GM21576 (cell line): ENCODE measurements around the gene IQSEC3.
"Not testable (repeated sequence)": the region's sequence is repeated elsewhere in the genome, so short reads cannot be mapped to it uniquely, and the experiment has no call there.

Experiments
- ATAC-seq: cut with Tn5 transposase; IDR thresholded peaks from one replicate; pipeline ENCODE4 v1.9.1; 2021; ENCODE audit warnings: mild to moderate bottlenecking, moderate library complexity; ENCODE audit not compliant: unreplicated experiment

Gene IQSEC3

DNA sequence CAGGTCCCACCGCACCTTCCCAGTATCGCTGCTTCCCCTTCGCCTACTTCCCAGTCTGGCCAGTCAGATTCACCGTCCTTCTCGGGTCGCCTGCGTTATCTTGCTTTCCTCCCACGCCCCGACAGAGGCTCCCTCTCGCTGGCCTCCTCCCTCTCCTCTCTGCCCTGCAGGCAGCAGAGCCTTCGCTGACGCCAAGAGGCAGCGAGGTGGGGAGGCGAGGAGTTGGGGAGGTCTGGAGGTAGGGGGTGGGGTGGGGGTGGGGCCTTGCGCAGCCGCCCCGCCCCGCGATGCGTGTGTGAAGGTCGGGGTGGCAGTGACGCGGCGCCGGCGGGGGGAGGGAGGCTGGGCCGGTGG lies at the start of gene IQSEC3:
Gene IQSEC3 (plus strand): TSS at position 340 of the 354 bp plus-strand sequence. CDS start 116 bp downstream, outside the sequence.
- not testable (repeated sequence) for ATAC-seq

DNA sequence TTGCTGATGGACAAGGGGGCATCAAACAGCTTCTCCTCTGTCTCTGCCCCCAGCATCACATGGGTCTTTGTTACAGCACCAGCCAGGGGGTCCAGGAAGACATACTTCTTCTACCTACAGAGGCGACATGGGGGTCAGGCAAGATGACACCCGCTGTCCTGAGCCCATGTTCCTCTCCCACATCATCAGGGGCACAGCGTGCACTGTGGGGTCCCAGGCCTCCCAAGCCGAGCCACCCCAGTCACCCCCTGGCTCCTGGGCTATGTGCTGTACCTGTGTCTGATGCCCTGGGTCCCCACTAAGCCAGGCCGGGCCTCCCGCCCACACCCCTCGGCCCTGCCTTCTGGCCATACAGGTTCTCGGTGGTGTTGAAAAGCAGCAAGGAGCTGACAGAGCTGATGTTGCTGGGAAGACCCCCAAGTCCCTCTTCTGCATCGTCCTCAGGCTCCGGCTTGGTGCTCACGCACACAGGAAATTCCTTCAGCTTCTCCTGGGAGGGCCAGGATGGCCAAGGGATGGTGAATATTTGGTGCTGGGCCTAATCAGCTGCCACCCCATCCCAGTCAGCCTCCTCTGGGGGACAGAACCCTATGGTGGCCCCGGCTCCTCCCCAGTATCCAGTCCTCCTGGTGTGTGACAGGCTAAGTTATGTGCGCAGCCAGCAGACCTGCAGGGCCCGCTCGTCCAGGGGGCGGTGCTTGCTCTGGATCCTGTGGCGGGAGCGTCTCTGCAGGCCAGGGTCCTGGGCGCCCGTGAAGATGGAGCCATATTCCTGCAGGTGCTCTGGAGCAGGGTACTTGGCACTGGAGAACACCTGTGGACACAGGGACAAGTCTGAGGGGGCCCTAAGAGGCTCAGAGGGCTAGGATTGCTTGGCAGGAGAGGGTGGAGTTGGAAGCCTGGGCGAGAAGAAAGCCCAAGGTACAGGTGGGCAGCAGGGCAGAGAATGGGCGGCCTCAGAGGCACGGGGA lies 48.9 kb upstream of the IQSEC3 start:
- not testable (repeated sequence) for ATAC-seq

DNA sequence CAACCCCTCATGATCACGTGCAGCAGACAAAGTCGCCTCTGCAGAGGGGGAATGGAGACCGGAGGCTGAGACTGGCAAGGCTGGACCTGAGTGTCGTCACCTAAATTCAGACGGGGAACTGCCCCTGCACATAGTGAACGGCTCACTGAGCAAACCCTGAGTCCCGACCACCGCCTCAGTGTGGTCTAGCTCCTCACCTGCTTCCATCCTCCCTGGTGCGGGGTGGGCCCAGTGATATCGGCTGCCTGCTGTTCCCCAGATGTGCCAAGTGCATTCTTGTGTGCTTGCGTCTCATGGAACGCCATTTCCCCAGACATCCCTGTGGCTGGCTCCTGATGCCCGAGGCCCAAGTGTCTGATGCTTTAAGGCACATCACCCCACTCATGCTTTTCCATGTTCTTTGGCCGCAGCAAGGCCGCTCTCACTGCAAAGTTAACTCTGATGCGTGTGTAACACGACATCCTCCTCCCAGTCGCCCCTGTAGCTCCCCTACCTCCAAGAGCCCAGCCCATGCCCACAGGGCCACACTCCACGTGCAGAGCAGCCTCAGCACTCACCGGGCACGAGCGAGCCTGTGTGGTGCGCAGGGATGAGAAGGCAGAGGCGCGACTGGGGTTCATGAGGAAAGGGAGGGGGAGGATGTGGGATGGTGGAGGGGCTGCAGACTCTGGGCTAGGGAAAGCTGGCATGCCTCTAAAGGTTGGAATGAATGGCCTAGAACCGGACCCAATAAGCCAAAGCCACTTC lies 47.6 kb upstream of the IQSEC3 start:
- ATAC-seq, result not testable (repeated sequence)

DNA sequence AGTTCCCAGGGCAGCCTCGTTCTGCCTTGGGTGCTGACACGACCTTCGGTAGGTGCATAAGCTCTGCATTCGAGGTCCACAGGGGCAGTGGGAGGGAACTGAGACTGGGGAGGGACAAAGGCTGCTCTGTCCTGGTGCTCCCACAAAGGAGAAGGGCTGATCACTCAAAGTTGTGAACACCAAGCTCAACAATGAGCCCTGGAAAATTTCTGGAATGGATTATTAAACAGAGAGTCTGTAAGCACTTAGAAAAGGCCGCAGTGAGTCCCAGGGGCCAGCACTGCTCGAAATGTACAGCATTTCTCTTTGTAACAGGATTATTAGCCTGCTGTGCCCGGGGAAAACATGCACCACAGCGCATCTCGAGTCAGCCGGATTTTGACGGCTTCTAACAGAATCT lies 46.7 kb upstream of the IQSEC3 start:
- not testable (repeated sequence) for ATAC-seq

DNA sequence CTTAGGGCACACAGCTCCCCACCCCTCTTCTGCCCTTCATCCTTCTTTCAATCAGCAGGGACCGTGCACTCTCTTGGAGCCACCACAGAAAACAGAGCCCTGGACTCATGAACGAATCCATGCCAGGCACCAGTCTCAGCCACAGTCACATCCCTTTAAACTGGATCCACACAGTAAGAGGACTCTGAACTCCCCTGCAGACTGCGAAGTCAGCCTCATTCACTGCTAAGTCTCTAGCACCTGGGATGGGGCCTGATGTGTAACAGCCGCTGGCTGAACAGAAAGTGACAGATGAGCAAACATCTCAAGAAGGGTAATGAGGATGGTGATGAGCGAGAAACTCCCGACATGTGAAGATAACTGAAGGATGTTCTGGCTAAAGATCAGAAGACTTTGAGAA lies 45.8 kb upstream of the IQSEC3 start:
- no peak for ATAC-seq

DNA sequence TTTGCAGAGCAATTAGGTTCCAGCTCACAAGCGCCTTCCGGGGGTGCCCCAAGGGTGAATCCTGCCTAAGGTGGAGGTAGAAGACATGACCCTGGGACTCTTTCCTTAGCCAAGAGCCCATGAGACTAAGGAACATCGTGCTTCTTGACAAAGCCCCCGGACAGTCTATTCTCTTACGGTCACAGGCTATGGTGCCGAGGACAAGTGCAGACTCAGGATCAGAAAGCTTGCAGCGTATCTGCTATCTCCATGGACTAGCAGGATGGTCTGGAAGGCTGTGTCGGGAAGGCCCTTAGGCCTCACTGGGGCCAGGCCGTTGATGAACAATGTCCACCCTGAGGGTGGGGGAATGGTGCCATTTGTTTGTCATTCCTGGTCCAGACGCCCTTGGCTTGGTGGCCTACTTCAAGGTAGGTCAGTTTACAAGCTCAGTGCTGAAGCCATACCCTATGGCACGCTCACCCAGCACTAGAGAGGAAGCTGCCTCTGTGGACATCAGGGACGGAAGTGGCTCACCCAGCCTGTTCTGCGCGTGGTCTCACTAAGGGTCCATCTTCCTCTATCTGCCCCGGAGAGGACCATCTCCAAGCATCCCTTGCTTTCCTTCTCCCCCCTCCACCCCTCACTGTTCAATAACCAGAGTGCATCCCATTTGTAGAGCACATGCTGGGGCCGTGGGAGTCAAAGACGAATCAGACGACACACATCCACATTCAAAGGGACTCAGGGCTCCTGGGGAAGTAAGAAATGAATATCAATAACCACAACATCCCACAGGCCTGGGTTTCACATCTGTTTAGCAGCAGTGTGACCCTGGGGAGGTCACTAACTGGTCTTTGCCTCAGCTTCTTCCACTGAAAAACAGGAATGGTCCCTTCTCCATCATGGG lies 45.0 kb upstream of the IQSEC3 start:
- ATAC-seq, result no peak

DNA sequence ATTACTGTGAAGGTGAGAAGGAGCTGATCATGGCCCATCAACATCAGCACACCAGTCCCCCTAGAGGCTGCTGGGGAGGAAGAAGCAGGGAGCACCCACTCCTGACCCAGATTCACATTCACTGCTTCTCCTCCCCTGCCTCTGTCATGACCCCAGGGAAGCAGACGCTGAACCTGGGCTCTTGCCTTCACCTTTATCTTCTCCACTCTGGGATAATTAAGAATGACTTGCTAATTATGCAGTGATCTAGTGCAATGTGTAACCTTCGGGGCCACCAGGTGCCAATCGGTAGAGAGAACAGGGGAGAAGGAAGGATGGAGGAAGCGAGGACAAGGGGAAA lies 44.4 kb upstream of the IQSEC3 start:
- ATAC-seq, result no peak

DNA sequence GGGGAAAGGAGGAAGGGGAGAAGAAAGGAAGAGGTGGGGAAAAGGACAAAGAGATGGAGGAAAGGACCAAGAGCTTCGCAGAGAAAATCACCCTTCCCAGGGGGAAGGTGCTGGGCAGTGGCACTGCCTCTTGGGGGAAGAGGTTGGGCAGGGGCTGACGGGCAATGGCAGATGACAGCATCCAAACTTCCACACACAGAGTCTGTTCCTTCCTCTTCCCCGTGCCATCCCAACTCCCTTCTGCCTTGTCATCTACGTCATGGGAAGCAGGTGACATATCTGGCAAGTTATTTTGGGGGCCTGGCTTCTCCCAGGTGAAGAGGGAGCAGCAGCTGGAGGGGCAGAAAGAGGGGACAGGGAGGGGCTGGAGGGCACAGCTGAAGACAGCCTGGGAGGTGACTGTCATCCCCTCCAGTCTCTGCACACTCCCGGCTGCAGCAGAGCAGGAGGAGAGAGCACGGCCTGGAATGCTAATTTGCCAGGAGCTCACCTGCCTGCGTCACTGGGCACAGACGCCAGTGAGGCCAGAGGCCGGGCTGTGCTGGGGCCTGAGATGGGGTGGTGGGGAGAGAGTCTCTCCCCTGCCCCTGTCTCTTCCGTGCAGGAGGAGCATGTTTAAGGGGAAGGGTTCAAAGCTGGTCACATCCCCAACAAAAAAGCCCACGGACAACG lies 43.9 kb upstream of the IQSEC3 start:
- no peak for ATAC-seq

DNA sequence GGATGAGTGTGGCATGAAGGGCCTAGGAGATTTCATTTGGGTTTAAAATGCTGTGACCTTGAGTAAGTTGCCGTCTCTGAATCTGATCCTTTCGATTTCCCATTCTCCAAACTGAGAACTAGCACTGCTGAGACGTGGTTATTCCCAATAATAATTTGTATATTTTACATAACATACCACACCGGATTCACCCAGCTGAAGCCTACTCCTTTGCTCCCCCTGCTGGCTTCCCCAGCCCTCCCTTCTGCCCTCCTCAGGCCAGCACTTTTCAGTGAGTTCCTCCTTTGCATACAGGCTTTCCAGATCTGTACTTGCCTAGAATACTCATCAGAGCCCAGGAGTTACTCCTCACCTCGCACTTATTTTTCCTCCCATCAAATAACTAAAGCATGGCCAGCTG lies 38.7 kb upstream of the IQSEC3 start:
- not testable (repeated sequence) for ATAC-seq

DNA sequence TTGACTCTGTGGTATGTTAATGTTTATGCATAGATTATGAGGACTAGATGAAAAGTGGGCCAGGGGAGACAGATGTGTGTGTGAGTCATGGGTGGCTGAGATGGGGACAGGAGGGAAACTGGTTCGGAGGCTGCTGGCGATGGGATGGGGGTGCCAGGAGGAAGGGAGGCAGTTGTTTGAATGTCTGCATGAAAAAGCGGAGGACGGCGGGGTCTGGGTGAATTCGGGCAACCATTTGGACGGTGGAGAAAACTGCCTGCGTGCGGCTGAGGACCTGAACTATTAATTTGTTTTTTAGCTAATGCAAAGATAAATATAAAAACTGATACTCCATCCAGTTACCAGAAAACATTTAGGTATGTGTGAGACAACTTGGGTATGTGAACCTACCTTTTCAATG lies 27.8 kb upstream of the IQSEC3 start:
- not testable (repeated sequence) for ATAC-seq

DNA sequence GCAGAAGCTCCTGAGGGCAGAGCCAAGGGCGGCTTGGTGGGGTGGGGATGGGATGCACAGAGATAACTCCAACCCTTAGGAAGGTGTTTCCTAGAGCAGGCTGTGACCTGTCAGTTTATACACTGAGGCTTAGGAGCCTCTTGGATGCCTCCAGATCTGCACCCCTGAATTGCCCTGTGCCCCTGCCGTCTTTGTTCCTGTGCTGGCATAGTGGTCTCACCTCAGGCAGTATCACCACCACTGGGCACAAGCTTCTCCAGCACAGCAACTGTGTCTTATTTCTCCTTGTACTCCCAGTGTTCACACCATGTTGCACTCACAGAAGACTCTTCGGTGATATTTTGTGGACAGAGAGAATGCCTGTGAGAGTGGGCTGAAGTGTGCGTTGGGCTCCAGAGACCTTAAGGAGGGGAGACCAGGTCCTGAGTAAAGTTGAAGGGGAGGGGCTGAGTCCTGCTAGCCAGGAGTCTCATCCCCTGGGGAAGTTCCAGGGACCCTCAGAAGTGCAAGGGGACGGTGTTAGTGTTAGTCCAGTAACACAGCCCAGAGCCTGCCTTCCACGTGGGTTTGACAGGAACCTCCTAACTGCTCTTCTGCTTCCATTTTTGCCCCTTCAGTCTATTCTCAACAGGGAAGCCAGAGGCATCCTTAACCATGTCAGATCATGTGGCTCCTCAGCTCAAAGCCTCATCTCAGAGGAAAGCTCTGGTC lies 26.9 kb upstream of the IQSEC3 start:
- ATAC-seq, result not testable (repeated sequence)

DNA sequence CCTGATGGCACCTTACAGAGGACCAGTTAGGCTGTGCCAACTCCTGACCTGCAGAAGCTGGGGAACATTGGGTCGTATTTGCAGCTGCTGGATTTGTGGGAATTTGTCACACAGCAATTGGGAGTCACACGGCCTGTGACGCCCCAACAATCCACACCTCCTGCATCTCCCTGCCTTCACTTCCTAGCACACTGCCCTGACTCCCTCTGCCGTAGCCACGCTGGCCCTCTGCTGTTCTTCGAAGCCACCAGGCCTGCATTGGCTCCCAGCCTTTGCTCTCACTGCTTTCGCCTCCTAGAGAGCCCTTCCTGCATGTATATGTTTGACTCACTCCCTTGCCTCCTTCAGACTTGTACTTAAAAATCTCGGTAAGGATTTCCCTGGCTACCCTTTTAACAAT lies 22.2 kb upstream of the IQSEC3 start:
- ATAC-seq, result not testable (repeated sequence)

DNA sequence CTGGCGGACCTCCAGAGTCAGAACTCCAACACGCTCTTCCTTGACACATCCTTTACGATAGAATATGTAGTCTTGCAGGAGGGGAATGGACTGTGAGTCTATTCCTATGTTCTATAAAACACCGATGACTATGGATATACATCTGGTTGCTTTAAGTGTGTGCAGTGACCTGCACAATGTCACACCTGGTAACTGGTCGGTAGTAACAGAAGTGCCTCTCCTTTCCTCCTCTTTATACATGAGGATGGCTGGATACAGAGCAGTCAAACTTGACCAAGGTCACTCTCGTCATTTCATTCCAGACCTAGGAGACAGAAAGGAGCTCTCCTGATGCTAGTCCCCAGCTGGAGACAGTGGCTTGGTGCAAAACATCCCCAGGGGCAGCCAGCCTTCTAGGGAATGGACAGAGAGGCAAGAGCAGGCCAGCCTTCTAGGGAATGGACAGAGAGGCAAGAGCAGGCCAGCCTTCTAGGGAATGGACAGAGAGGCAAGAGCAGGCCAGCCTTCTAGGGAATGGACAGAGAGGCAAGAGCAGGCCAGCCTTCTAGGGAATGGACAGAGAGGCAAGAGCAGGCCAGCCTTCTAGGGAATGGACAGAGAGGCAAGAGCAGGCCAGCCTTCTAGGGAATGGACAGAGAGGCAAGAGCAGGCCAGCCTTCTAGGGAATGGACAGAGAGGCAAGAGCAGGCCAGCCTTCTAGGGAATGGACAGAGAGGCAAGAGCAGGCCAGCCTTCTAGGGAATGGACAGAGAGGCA lies 21.2 kb upstream of the IQSEC3 start:
- not testable (repeated sequence) for ATAC-seq

DNA sequence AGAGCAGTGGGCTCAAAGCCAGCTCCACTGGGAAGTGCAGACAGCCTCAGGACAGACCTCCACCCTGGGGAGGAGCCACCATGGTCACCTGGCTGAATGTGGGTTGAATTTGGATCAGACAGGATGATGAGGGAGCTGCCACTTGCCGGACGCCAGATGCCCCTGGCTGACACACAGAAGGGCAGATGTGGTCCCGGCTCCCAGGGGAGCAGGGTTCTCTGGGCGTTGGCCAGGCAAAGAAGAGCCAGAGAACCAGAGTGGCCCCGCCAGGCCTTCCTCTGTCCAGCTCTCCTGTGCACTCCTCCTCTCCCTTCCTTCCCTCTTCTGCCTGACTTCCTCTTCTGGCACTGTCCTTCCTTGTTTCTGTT lies 20.6 kb upstream of the IQSEC3 start:
- ATAC-seq, result not testable (repeated sequence)

DNA sequence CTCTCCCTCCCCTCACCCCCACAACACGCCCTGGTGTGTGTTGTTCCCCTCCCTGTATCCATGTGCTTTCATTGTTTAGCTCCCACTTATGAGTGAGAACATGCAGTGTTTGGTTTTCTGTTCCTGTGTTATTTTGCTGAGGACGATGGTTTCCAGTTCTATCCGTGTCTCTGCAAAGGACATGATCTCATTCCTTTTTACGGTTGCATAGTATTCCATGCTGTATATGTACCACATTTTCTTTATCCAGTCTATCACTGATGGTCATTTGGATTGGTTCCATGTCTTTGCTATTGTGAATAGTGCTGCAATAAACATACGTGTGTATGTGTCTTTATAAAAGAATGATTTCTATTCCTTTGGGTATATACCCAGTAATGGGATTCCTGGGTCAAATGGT lies 20.0 kb upstream of the IQSEC3 start:
- not testable (repeated sequence) for ATAC-seq

DNA sequence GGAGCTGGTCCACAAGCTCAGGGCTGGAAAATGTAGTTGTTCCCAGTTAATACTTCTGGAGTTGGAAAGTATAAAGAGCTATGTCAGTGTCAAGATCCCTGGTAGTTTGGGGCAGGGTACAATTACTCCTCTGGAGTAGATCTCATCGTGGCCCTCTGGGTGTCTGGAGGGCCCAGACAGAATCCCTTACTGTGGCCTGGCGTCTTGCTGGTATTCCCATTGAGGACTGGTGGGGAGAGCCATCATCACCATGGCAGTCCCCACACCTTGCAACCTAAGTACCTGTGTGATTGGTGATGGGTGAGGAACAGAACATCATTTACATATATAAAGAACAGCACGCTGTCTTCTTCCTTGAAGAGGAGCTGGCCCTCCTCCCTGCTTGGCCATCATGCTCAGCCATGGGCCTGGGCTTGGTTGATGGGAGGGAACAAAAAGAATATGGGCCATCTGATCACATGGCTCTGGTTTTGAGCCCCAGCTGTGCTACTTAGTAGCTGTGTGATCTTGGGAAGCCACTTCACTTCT lies 18.8 kb upstream of the IQSEC3 start:
- not testable (repeated sequence) for ATAC-seq

DNA sequence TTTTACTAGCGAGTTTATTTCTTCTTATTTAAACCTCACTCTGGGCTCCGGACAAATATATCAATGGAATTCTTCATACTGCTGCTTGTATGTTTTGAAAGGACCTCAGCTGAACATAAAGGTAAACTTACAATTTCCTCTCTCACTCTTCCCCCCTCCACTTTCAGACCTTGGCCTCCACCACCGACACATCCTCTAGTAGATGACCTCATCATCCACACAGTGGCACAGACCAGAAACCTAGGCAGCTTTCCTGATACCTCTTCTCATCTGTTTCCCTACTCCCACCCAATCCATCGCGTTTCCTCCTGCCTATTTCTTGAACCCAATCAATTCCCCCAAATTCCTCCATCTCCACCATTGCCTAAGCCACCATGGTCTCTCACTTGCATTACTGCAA lies 17.4 kb upstream of the IQSEC3 start:
- ATAC-seq, result not testable (repeated sequence)

DNA sequence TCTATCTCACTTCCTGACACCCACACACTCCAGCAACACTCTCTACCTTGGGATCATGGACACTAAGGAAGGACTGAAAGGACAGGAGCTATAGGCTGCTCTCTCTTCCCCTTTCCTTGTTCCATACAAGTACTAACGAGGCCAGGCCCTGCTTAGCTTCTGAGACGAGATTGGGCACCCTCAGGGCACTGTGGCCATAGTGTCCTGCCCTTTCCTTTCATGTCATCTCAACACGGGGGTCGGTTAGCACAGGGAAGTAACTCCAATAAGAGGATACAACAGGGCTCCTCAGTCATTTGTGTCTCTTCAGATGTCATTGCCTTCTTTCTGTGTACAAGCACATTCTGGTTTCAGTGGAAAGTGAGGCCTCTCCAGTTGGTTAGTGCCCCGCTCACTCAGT lies 15.5 kb upstream of the IQSEC3 start:
- not testable (repeated sequence) for ATAC-seq

DNA sequence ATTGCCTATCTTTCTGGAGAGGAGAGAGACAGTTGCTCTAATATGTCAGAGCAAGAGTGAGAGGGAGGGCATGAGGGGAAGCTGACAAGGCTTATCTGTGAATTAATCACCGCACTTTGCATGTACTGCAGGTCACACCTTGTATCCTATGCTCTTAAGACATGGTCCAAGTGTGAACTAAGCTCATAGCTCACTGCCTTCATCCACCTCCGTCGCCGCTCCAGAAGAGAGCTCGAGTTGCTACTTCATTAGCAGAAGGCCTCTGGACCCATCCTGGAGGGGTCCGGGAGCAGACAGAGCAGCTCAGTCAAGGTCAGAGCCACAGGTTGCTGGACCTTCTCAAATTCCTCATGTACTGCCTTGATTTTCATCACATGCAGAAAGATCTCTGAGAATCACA lies 14.6 kb upstream of the IQSEC3 start:
- ATAC-seq, result not testable (repeated sequence)
